Erythroblast (primary cell): ENCODE results near the gene CCP110.

Experiments used
- GATA1 ChIP-seq: IDR thresholded peaks from 2 replicates; pipeline ENCODE4 v1.6.1; 2011; ENCODE audit warnings: low read depth, mild to moderate bottlenecking, control low read depth, low read length, moderate library complexity
- POLR2A ChIP-seq: IDR thresholded peaks from 2 replicates; pipeline ENCODE4 v1.6.1; 2011; ENCODE audit warnings: mild to moderate bottlenecking, low read length

GRCh38 chr16:19521471-19522396 lies 2.0 kb upstream of the CCP110 start, which contains the start of gene GDE1:
- peak; percentile 93 for TF ChIP-seq POLR2A
- no peak for TF ChIP-seq GATA1
